ENCODE measurements around the gene SASS6. TPM values are rescaled to one million over a fixed set of nuclear protein-coding genes. Genes with fewer than 3 reads are reported as not detected.

Gene SASS6
- polyA plus RNA-seq, 1 donor from 2014 or later, result 6.4 TPM

GRCh38 chr1:100122177-100122576 is 10.6 kb downstream of the SASS6 start:
- TF ChIP-seq POLR2AphosphoS5 (IDR thresholded peaks at IDR 0.05), result no peak
- no peak for TF ChIP-seq REST (IDR thresholded peaks at IDR 0.05; ENCODE audit: borderline replicate concordance)
- no peak for TF ChIP-seq MXI1 (conservative IDR thresholded peaks at IDR 0.05; ENCODE audit: poor library complexity, severe bottlenecking)
- Histone ChIP-seq H2AFZ (ENCODE audit: low read depth, low read length) (no peak overlapping the region), H4K20me1 (ENCODE audit: insufficient read depth) (no peaks in the 10 kb centered on the region), H3K79me2 (replicated peaks; ENCODE audit: insufficient read depth, low read length) (no peaks in the 10 kb centered on the region), H3K27me3 (ENCODE audit: insufficient read depth, low read depth, low read length) (no peaks in the 10 kb centered on the region), H3K9me2 (ENCODE audit: insufficient read depth, low read length) (no peaks in the 10 kb centered on the region), H3K27ac (ENCODE audit: low read length) (no peak overlapping the region), H3K9me3 (ENCODE audit: low read length) (no peaks in the 10 kb centered on the region), H3K4me2 (ENCODE audit: low read length) (no peak overlapping the region), H3K36me3 (ENCODE audit: insufficient read depth, low read length) (no peaks in the 10 kb centered on the region), H3F3A (ENCODE audit: insufficient read depth, low read length, poor library complexity, severe bottlenecking) (no peaks in the 10 kb centered on the region), H3K9ac (ENCODE audit: low read length) (no peak overlapping the region), H3K4me3 (ENCODE audit: low read length) (no peak overlapping the region)

GRCh38 chr1:100115524-100115923 is 17.2 kb downstream of the SASS6 start:
- H4K20me1 ChIP-seq (ENCODE audit: insufficient read depth), result no peaks in the 10 kb centered on the region
- H3K9ac ChIP-seq (ENCODE audit: low read length), result no peak overlapping the region
- no peak overlapping the region for H3K4me3 ChIP-seq (ENCODE audit: low read length)
- no peak for TF ChIP-seq RAD21 (conservative IDR thresholded peaks at IDR 0.05)
- no peak for TF ChIP-seq REST (IDR thresholded peaks at IDR 0.05; ENCODE audit: borderline replicate concordance)
- TF ChIP-seq MXI1 (conservative IDR thresholded peaks at IDR 0.05; ENCODE audit: poor library complexity, severe bottlenecking), result no peak
- H3K4me2 ChIP-seq (ENCODE audit: low read length), result no peak overlapping the region
- H3K9me2 ChIP-seq (ENCODE audit: insufficient read depth, low read length), result no peaks in the 10 kb centered on the region
- H3K9me3 ChIP-seq (ENCODE audit: low read length), result no peaks in the 10 kb centered on the region
- H2AFZ ChIP-seq (ENCODE audit: low read depth, low read length), result no peak overlapping the region
- H3K36me3 ChIP-seq (ENCODE audit: insufficient read depth, low read length), result no peaks in the 10 kb centered on the region
- H3K27me3 ChIP-seq (ENCODE audit: insufficient read depth, low read depth, low read length), result no peaks in the 10 kb centered on the region
- H3F3A ChIP-seq (ENCODE audit: insufficient read depth, low read length, poor library complexity, severe bottlenecking), result no peaks in the 10 kb centered on the region
- no peaks in the 10 kb centered on the region for H3K79me2 ChIP-seq (replicated peaks; ENCODE audit: insufficient read depth, low read length)
- no peak overlapping the region for H3K27ac ChIP-seq (ENCODE audit: low read length)

- no peaks in the 10 kb centered on the region for H4K20me1 ChIP-seq (ENCODE audit: insufficient read depth)
- H3K9ac ChIP-seq (ENCODE audit: low read length), result no peak overlapping the region
- no peak for TF ChIP-seq RAD21 (conservative IDR thresholded peaks at IDR 0.05)
- TF ChIP-seq EZH2 (IDR thresholded peaks at IDR 0.05; ENCODE audit: borderline replicate concordance, insufficient read depth, low read length, poor library complexity, severe bottlenecking), result no peak
- TF ChIP-seq POLR2AphosphoS5 (IDR thresholded peaks at IDR 0.05), result no peak
- no peak for TF ChIP-seq MXI1 (conservative IDR thresholded peaks at IDR 0.05; ENCODE audit: poor library complexity, severe bottlenecking)
- TF ChIP-seq TAF1 (IDR thresholded peaks at IDR 0.05; ENCODE audit: low read depth), result no peak
- no peak for TF ChIP-seq SMC3 (conservative IDR thresholded peaks at IDR 0.05; ENCODE audit: poor library complexity)
- no peak for TF ChIP-seq CTCF (IDR thresholded peaks at IDR 0.05; ENCODE audit: poor library complexity, severe bottlenecking)
- TF ChIP-seq EP300 (conservative IDR thresholded peaks at IDR 0.05; ENCODE audit: poor library complexity, severe bottlenecking), result no peak
- TF ChIP-seq REST (IDR thresholded peaks at IDR 0.05; ENCODE audit: borderline replicate concordance), result no peak
- no peaks in the 10 kb centered on the region for H3K9me3 ChIP-seq (ENCODE audit: low read length)
- no peak overlapping the region for H2AFZ ChIP-seq (ENCODE audit: low read depth, low read length)
- H3K4me2 ChIP-seq (ENCODE audit: low read length), result no peak overlapping the region
- no peaks in the 10 kb centered on the region for H3K79me2 ChIP-seq (replicated peaks; ENCODE audit: insufficient read depth, low read length)
- H3K36me3 ChIP-seq (ENCODE audit: insufficient read depth, low read length), result no peaks in the 10 kb centered on the region
- no peak overlapping the region for H3K27ac ChIP-seq (ENCODE audit: low read length)
- H3F3A ChIP-seq (ENCODE audit: insufficient read depth, low read length, poor library complexity, severe bottlenecking), result no peaks in the 10 kb centered on the region
- no peaks in the 10 kb centered on the region for H3K27me3 ChIP-seq (ENCODE audit: insufficient read depth, low read depth, low read length)
- no peak overlapping the region for H3K4me3 ChIP-seq (ENCODE audit: low read length)
- H3K9me2 ChIP-seq (ENCODE audit: insufficient read depth, low read length), result no peaks in the 10 kb centered on the region
These were observed 23.1 kb downstream of the SASS6 start for GRCh38 chr1:100109554-100110066.

Data from neural cell (in vitro differentiated cells).